NCI-H187 treated with DMSO at 0.1 percent for 48 hours (cell line): ENCODE measurements around the gene ADCK2.
"Not testable (repeated sequence)": the region's sequence is repeated elsewhere in the genome, so short reads cannot be mapped to it uniquely, and the experiment has no call there.

Source experiments
- DNase-seq: peaks from one replicate; lab custom pipeline; 2025; lab: John Stamatoyannopoulos, UW

ADCK2 gene

GRCh38 chr7:140645166-140645900 is 27.4 kb upstream of the ADCK2 start:
- no peak for DNase-seq

GRCh38 chr7:140646931-140647647 is 25.7 kb upstream of the ADCK2 start:
- no peak for DNase-seq

- no peak for DNase-seq
These were observed 23.1 kb upstream of the ADCK2 start for GRCh38 chr7:140649556-140650205.

- DNase-seq, result no peak
These were observed 22.4 kb upstream of the ADCK2 start for GRCh38 chr7:140650367-140650766.

- DNase-seq, result peak; percentile 57
These were observed 19.2 kb upstream of the ADCK2 start for GRCh38 chr7:140653319-140654108.

GRCh38 chr7:140654109-140654387 is 18.7 kb upstream of the ADCK2 start:
- no peak for DNase-seq

- no peak for DNase-seq
These were observed 18.1 kb upstream of the ADCK2 start for GRCh38 chr7:140654661-140655060.

- no peak for DNase-seq
These were observed 17.0 kb upstream of the ADCK2 start for GRCh38 chr7:140655511-140656408.

- DNase-seq, result no peak
These were observed 15.9 kb upstream of the ADCK2 start for GRCh38 chr7:140656548-140657515.

- no peak for DNase-seq
These were observed 14.9 kb upstream of the ADCK2 start for GRCh38 chr7:140657891-140658290.

GRCh38 chr7:140659856-140660255 is 12.9 kb upstream of the ADCK2 start:
- no peak for DNase-seq

GRCh38 chr7:140661124-140661523 is 11.6 kb upstream of the ADCK2 start:
- no peak for DNase-seq

GRCh38 chr7:140662938-140663337 is 9.8 kb upstream of the ADCK2 start:
- not testable (repeated sequence) for DNase-seq

GRCh38 chr7:140667476-140667875 is 5.3 kb upstream of the ADCK2 start:
- DNase-seq, result no peak

- DNase-seq, result no peak
These were observed 4.1 kb upstream of the ADCK2 start for GRCh38 chr7:140668641-140669040.

- DNase-seq, result no peak
These were observed 3.4 kb upstream of the ADCK2 start for GRCh38 chr7:140669352-140669751.

- not testable (repeated sequence) for DNase-seq
These were observed 2.9 kb upstream of the ADCK2 start for GRCh38 chr7:140669862-140670261.

GRCh38 chr7:140670343-140670935 is 2.3 kb upstream of the ADCK2 start:
- DNase-seq, result no peak

GRCh38 chr7:140671966-140672365 is 779 bp upstream of the ADCK2 start:
- DNase-seq, result no peak
